GM19463 (cell line): ENCODE data around the gene GRK4.
"Not testable (repeated sequence)": the region's sequence is repeated elsewhere in the genome, so short reads cannot be mapped to it uniquely, and the experiment has no call there.

Source experiments
- ATAC-seq: cut with Tn5 transposase; IDR thresholded peaks from one replicate; pipeline ENCODE4 v1.9.1; 2021; ENCODE audit warnings: mild to moderate bottlenecking, moderate library complexity; ENCODE audit not compliant: unreplicated experiment

Gene GRK4

DNA sequence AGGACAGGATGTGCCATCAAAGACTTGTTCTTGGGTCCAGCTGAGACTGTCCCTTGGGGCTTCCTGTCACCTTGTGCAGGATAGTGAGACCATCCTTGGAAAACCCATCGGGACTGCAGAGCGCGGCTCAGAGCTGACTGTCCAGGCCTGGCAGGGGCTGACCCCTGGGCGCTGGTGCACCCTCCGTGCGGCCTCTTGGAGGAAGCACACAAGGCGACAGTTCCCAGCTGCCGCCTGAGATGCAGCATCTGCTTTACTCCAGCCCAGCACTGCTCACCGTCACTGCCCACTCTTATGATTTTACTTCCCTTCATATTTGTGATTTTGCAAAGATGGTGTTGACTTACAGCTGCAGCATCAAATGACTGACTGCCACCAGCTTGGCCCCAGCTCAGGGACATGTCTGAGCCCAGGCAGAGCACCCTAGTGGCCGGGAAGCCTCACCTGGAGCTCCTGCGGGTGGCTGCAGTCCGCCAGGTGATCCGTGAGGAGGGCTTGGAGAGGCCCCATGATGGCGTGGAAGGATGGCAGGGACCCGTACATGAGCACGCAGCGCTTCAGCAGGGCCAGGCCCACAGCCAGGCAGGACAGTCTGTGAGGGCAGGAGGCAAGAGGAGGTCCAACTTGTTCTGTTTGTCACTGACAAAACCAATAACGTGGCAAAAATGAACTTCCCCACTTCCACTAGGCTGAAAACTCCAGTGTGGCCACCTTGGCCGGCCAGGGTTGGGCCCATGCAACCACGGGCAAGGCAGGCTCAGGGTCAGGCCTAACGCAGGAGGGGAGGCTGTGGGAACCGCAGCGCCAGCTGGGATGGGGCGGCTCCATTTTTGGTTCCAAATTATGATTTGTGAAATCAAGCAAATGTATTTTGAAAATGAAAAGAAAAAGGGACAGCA is 22.0 kb upstream of the GRK4 start:
- no peak for ATAC-seq

DNA sequence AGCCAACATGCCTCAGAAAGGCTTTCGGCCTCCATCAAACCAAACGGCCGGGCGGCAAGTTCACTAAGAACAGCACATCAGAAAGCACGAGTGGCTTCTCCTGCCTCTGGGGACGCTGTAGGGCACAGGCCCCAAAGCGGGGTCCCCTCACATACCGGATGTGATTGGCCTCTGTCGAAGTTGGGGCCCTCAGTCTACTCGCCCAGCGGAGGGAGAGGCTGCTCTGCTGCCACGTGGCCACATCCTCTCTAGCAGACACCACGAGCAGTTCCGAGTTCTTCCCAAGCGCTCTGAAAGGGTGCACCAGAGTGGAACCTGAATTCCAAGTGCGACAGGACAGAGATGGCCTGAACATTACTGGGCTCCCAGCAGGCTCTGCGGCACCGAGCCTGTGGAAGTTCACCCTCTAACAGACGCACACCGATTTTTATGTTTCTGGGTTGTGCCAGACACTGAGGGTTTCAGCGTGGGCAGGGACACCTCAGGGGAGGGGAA is 21.3 kb upstream of the GRK4 start:
- ATAC-seq, result no peak

DNA sequence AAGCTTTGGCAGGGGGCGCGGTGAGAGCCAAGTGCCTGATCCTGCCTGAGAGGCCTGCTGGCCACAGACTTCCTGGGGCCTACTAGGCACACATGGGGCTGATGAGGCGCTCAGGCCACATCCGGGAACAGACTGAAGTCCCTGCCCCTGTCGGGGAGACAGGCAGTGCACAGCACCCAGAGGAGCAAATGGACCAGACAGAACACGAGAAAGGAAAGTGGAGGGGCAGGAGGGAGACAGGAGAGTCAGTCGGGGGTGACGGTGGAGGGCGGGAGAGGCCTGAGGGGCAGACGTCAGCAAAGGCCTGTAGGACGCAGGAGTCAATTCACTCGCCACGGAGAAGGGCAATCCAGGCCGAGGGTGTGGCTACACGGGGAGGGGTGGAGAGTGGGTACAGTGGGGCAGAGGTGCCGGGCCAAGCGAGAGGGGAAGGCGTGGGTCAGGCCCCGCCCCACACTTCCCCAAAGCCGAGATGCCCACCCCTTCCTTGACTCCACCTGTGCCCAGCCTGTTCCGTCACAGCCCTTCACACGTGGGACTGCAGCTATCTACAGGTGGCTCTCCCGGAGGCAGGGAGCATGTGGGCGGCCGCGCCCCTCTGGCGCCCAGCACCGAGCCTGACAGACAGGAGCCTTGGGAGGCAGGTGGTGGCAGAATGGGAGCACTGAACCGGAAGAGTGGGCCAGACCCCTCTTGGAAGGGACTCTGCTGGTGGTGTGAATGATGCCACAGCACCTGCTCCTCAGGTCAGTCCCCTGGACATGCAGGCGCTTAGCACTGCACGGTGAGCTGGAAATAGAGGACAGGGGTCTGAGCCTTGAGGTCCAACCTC is 20.6 kb upstream of the GRK4 start:
- ATAC-seq, result no peak

DNA sequence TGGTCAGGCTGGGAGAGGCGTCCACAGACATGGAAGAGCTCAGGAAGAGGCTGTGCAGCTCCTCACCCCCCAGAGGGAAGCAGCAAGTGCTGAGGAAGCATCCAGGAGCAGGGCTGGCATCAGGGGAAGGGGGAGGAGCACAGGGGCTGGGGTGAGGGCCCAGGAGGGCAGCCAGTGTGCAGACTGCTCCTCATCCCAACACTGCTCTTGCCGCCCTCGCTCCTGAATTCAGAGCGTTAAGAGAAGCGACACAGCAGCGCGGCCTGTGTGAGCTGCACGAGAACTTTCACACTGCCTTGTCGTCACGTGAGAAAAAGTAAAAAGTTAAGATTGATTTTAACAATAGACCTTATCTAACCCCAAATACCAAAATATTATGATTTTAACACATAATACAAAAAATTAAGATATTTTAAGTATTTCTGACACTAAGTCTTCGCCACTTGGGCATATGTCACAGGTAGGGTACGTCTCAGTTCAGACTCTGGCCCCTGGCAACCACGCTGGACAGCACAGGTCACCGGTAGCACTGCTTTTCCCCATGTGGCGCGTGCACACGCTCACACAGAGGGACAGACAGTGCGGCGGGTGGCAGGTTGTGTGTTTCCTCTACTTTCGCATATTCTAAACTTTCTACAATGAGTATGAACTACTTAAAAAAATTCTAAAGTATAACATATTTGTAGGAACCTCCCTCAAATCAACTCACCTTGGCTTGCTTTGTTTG is 19.8 kb upstream of the GRK4 start:
- ATAC-seq, result no peak

DNA sequence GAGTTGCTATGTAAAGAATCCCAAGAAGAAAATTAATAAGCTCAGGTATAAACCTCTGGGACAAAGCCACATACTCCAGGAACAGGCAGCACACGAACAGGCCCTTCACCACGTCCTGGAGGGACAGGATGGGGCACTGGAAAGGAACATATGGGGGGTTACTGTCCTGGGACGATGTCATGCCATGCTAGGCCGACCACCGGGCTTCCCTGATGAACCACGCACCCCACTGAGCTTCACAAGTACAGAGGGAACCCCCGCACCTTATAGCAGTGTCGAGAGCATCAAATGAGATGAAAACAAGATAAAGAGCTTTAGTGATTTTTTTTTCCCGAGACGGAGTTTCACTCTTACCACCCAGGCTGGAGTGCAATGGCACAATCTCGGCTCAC is 19.3 kb upstream of the GRK4 start:
- no peak for ATAC-seq

DNA sequence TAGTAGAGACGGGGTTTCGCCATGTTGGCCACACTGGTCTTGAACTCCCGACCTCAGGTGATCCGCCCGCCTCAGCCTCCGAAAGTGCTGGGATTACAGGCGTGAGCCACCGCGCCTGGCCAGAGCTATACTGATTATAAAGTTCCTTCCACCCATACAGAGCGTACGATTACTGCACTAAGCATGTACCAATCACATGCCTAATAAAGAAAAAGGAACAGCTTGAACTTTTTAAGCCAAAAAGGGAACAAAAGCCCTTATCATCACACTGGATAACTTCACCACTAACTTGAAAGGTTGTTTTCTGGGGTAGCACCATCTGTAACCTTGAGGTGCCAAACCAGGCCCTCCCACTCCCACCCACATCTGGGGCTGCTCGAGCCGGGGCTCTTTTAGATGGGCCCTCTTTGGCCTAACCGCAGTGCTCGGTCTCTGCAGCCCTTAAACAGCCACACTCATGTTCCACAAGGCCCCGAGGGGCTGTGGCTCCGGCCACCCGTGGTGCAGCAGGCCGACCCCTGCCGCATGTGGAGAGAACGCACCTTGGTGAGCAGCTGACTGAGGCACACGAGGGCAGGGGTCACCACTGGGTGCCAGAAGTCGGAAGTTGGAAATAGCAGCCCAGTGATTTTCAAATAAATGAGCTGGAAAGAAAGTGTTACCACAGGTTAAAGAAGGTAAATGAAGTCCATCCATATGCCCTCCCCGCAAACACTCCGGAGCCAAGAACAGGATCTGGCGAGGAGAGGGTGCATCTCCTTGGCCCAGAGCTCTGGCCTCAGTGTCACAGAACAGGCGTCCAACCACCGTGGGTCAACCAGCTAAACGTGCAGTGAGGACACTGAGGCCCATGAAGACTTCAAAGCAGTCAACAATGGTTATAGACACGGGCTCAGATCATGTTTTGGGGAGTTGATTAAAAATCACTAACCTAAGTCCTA is 18.5 kb upstream of the GRK4 start:
- ATAC-seq, result no peak

DNA sequence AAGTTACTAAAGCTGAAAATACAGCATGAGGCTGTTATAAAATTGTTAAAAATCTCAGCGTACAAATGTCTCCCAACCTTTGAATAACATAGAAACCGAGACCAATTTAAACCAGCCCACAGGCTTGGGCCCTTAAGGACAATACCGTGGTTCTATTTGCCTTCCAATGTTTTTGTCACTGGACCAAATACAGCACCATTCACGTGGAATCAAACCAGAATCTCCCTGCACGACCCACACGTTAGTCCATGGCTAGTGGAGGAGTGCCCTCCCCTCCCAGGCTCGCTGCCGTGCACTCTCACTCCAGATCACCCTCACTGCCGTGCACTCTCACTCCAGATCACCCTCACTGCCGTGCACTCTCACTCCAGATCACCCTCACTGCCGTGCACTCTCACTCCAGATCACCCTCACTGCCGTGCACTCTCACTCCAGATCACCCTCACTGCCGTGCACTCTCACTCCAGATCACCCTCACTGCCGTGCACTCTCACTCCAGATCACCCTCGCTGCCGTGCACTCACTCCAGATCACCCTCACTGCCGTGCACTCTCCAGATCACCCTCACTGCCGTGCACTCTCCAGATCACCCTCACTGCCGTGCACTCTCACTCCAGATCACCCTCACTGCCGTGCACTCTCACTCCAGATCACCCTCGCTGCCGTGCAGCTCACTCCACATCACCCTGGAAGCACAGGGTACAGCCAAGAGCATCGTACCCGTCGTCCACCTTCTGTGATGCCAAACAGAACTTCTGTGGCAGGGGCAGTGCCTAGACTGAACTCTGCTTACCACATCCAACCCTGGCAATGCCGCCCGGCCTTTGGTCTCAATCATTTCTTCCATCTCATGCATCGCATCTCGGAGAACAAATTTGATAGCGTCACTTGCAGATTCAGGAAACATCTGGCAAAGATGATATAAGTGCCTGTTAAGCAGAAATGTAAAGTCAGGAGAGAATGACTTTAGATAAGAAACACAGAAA is 17.5 kb upstream of the GRK4 start:
- not testable (repeated sequence) for ATAC-seq

DNA sequence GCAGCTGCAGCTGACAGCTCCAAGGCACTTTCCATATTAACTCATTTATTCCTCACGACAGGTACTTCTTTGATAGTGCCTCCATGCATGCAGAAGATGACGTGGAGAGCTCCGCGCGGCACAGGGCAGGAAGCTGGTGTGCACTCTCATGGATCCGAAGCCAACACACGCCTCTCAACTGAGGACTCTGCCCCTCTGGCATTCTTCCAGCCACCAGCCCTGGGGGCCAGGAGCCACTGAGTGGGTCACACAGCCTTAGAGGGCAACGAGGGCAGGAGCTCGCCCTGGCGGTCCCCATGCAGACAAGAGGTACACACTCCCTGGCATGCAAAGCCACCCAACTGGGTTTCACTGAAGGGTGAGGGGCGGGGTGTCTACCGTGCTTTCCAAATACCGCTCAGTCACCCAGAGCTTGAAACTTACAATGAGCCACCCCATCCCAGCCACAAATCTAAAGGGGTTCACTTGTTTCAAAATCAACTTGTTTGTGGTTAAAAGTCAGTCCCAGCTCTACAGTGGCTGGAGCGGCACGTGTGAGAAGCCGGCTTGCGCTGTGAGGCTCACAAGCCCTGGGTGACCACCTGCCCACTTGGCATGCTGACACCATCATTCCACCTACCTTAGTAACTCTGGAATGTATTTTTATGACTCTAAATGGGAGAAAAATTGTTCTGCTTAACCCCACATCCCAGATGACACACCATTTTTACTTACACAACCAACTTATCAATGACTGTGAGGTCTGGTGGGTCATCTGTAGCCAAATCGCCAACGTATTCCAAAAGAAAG is 16.4 kb upstream of the GRK4 start:
- no peak for ATAC-seq

DNA sequence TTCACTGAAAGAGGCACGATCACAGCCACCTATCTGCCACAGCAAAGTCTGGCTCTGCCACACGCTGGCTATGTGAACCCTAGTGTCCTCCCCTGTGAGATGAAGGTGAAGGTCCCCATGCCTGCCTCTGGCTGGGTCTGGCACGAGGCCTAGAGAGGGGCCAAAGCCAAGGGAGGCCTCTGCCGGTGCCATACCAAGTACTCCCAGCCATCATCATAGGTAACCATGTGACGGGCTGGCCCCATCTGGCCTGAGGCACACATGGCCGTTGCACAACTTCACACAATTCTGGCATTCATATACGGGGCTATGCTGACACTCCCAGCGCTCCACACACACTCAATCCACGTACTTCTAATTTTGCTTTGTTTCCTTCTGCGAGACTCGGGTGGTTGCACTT is 15.4 kb upstream of the GRK4 start:
- no peak for ATAC-seq

DNA sequence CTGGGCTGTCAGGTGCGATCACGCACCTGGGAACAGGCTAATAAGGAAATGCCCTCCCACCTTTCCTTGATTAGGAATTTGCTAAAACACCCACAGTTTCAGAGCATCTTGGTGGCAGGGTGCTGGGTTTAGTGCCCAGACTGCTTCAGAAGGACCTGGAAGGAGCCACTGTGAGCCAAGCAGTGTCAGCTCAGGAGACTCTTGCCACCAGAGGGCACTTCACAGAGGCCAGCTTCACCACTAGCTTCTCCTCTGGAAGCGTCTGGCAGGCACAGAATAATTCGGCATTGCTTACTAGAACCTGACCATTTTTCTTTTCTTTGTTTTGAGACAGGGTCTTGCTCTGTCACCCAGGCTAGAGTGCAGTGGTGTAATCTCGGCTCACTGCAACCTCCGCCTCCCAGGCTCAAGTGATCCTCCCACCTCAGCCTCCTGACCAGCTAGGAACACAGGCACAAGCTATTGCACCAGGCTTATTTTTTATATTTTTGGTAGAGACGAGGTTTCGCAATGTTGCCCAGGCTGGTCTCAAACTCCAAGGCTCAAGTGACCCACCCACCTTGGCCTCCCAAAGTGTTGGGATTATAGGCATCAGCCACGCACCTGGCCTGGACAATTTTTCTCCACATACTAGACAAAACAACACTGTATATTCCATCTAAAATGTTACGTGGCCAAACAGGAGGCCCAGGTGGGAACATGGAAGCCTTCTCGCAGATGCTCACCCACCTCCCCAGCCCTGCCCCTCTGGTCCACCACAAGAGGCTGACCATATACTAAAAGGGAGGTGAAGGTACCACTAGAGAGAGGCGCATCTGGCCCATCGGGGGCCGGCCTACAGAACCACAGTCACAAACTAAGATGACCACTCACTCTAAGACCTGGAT is 14.2 kb upstream of the GRK4 start:
- no peak for ATAC-seq

DNA sequence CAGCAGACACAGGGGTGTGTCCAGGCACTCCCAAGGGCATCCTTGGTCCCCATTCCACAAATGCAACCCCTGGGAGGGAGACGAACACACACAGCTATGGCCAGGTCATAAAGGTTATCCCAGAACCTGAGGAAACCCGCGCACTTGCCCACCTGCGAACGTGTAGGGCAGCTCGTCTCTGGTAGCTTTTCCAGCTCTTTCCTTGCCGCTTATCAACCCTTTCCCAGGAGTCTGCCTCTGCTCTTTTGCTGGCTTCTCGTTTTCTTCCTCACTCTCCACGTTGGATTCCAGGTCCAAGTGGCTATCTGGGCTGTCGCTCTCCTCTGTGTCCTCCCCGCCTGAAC is 13.6 kb upstream of the GRK4 start:
- no peak for ATAC-seq

DNA sequence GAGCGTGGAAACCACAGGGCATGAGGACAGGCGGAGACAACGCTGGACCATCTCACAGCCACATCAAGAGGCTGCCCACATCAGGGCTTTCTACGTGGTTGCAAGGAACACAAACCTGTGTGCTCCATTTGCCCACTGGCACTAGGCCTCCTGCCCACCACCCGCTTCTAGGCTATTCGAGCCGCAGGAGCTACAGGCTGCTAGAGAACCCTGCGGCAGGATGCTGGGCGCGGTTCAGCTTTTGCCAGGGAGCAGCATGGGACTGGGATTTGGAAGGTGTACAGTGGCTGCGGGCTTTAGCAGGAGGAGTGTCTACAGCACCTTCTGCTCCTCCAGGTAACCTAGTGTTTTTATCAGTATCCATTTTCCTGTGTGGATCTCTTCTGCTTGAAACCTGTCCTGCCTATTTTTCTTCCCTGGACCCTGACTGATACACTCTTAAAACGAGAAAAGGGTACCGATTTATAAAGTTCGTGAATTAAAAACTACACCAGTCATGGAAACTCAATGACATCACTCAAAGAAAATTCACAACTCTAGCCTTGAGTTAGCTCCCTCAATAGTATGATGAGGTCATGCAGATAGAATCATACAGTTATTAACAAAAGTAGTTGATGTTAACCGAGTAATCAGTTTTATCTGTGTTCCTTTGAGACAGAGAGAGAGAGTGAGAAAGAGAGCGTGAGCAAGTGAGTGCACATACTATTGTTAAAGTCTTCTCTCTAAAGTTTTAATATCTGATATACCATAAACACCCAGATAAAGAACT is 13.0 kb upstream of the GRK4 start:
- no peak for ATAC-seq

DNA sequence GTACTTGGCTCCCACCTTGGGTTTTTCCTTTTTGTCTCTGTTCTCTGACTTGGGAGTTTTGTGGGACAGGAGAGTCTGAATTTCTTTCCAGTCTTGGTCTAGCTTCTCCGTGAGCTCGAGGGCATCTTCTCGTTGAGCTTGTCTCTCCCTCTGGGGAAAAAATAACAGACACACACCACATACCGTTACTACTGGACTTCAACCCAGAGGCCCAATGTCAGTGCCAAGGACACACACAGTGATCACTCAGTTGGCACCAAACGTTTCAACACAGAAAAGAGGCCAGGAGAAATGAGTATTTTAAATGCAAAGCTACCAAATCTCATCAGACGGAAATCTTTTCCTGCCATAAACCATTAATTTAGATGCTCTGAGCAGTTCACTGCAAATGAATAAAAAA is 9.9 kb upstream of the GRK4 start:
- no peak for ATAC-seq

DNA sequence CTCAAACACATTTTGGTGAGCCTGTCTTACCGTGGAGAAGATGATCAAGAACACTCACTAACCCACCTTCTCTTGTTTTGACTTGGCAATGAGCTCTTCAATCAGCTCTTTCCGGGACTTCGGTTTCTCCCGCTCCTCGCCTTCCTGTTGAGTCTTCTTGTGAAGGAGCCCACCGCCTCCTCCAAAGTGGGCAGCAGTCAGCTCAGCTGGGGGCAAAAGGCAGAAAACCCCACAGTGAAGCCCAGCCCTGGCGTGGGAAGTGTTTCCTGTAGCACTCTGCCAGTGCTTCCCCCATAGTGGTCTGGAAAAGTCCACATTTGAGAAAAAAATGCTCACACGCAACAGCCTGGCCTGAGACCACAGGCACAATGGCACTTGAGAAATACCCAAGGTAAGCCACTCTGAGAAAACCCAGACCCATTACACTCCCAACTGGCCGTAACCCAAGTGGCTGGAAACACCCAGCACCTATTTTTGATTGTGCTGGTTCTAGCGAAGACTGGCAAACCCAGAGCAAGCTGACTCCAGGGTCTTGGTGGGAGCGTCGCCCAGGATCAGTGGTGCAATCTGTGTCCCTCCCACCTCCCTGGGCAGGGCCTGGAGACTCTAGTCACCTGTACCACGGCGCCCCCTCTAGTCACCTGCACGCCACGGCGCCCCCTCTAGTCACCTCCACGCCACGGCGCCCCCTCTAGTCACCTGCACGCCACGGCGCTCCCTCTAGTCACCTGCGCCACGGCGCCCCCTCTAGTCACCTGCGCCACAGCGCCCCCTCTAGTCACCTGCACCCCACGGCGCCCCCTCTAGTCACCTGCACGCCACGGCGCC is 8.8 kb upstream of the GRK4 start:
- ATAC-seq, result peak; percentile 76

DNA sequence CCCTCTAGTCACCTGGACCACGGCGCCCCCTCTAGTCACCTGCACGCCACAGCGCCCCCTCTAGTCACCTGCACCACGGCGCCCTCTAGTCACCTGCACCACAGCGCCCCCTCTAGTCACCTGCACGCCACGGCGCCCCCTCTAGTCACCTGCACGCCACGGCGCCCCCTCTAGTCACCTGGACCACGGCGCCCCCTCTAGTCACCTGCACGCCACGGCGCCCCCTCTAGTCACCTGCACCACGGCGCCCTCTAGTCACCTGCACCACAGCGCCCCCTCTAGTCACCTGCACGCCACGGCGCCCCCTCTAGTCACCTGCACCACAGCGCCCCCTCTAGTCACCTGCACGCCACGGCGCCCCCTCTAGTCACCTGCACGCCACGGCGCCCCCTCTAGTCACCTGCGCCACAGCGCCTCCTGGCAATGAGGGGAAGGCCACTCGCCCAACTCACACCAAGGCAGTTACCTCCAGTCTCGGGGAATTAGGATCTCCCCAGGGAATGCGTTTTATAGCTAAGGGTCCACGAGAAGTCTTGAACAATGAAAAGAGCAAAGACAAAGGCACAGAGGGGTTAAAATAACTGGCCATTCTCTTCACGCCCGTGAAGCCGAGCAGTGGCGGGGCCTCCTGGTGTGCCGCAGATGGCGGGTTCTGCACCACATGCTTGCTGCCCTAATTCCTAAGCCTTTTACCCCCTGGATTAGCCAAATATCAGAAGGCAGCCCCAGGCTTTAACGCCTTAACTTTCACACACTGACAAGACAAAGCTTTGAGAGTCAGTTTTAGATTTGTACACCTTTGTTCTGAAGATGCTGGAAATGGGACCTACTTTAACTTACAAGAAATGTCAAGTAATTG is 8.0 kb upstream of the GRK4 start:
- ATAC-seq, result not testable (repeated sequence)
